ENCODE measurements around the gene ONECUT3.
A peak's percentile ranks its signal among the peaks of the same experiment; 100 is the strongest.

Gene ONECUT3

GRCh38 chr19:1739960-1740629 lies 13.2 kb upstream of the ONECUT3 start:
- no peak for DNase-seq (ENCODE audit: low read depth, low spot score)

GRCh38 chr19:1742989-1743696 lies 10.2 kb upstream of the ONECUT3 start:
- DNase-seq (ENCODE audit: low read depth, low spot score), result no peak

GRCh38 chr19:1744133-1744665 lies 9.1 kb upstream of the ONECUT3 start:
- DNase-seq (ENCODE audit: low read depth, low spot score), result no peak

GRCh38 chr19:1744822-1745563 lies 8.3 kb upstream of the ONECUT3 start:
- no peak for DNase-seq (ENCODE audit: low read depth, low spot score)

- DNase-seq (ENCODE audit: low read depth, low spot score), result no peak
Measured at GRCh38 chr19:1745589-1746031, 7.7 kb upstream of the ONECUT3 start.

- peak; percentile 46 for DNase-seq (ENCODE audit: low read depth, low spot score)
Measured at GRCh38 chr19:1746401-1747284, 6.7 kb upstream of the ONECUT3 start.

- DNase-seq (ENCODE audit: low read depth, low spot score), result peak; percentile 86
Measured at GRCh38 chr19:1747285-1748114, 5.8 kb upstream of the ONECUT3 start.

GRCh38 chr19:1748115-1748872 lies 5.0 kb upstream of the ONECUT3 start:
- DNase-seq (ENCODE audit: low read depth, low spot score), result peak; percentile 33

GRCh38 chr19:1748873-1749341 lies 4.4 kb upstream of the ONECUT3 start:
- DNase-seq (ENCODE audit: low read depth, low spot score), result peak; percentile 22

- DNase-seq (ENCODE audit: low read depth, low spot score), result peak; percentile 36
Measured at GRCh38 chr19:1749373-1750342, 3.6 kb upstream of the ONECUT3 start.

GRCh38 chr19:1750343-1751021 lies 2.8 kb upstream of the ONECUT3 start:
- DNase-seq (ENCODE audit: low read depth, low spot score), result no peak

- DNase-seq (ENCODE audit: low read depth, low spot score), result no peak
Measured at GRCh38 chr19:1751367-1752008, 1.8 kb upstream of the ONECUT3 start.

GRCh38 chr19:1752009-1752756 lies 1.1 kb upstream of the ONECUT3 start:
- no peak for DNase-seq (ENCODE audit: low read depth, low spot score)

- DNase-seq (ENCODE audit: low read depth, low spot score), result no peak
Measured at GRCh38 chr19:1754018-1754635, 821 bp downstream of the ONECUT3 start.

- peak; percentile 32 for DNase-seq (ENCODE audit: low read depth, low spot score)
Measured at GRCh38 chr19:1754636-1755466, 1.5 kb downstream of the ONECUT3 start.

Data from astrocyte of the hippocampus (primary cell).